PC-9 (cell line): ENCODE measurements around the gene TRAM2. TPM values are rescaled to one million over a fixed set of nuclear protein-coding genes. Genes with fewer than 3 reads are reported as not detected.

Source experiments
- BruUV-seq: library from RNA; stranded (reverse); fragments of 400-500 nt; replicated peaks from 2 replicates; lab custom pipeline; 2021; lab: Mats Ljungman, UMichigan
- CTCF ChIA-PET: fragments of 300-600 bp; sonication (Branson Sonifier 250); formaldehyde crosslinking; loops from one replicate; lab custom pipeline; 2022; ENCODE audit warnings: antibody characterized with exemption; lab: Charles Lee
- POLR2A ChIA-PET: fragments of 300-600 bp; sonication (Branson Sonifier 250); formaldehyde crosslinking; loops from one replicate; lab custom pipeline; 2022; ENCODE audit warnings: antibody characterized with exemption; ENCODE audit not compliant: unreplicated experiment; lab: Charles Lee
- DNase-seq, 2 experiments: peaks; one replicate each; pipeline versions ENCODE4 v3.0.0 to v3.0.0-alpha.2; 2015 to 2022; ENCODE audit warnings: mixed read lengths in 1 of 2
- H2AFZ ChIP-seq: fragments of 200-600 bp; sonication (generic); 2 replicates; pipeline ENCODE4 v1.8.1; 2017; ENCODE audit warnings: antibody characterized with exemption
- H3F3A ChIP-seq: fragments of 200-600 bp; sonication (generic); 2 replicates; pipeline ENCODE4 v1.8.1; 2017; ENCODE audit warnings: antibody characterized with exemption, mild to moderate bottlenecking, low read depth; ENCODE audit not compliant: insufficient read depth
- H3K27ac ChIP-seq: fragments of 200-600 bp; sonication (generic); 2 replicates; pipeline ENCODE4 v1.6.1; 2016; ENCODE audit warnings: mixed run types
- H3K27me3 ChIP-seq: fragments of 200-600 bp; sonication (generic); 2 replicates; pipeline ENCODE4 v1.6.1; 2016; ENCODE audit warnings: low read depth, mixed run types; ENCODE audit not compliant: insufficient read depth
- H3K36me3 ChIP-seq: fragments of 200-600 bp; sonication (generic); 2 replicates; pipeline ENCODE4 v1.6.1; 2016; ENCODE audit warnings: low read depth, mixed run types
- H3K4me1 ChIP-seq: fragments of 200-600 bp; sonication (generic); replicated peaks from 2 replicates; pipeline ENCODE4 v1.6.1; 2016; ENCODE audit warnings: mixed run types; ENCODE audit not compliant: insufficient read depth
- H3K4me2 ChIP-seq: fragments of 200-600 bp; sonication (generic); 2 replicates; pipeline ENCODE4 v1.6.1; 2017; ENCODE audit warnings: mixed run types
- H3K4me3 ChIP-seq: fragments of 200-600 bp; sonication (generic); 2 replicates; pipeline ENCODE4 v1.6.1; 2016; ENCODE audit warnings: mixed run types
- H3K79me2 ChIP-seq: fragments of 200-600 bp; sonication (generic); 2 replicates; pipeline ENCODE4 v1.6.1; 2017; ENCODE audit warnings: low read depth, mixed run types
- H3K9me2 ChIP-seq: fragments of 200-600 bp; sonication (generic); 2 replicates; pipeline ENCODE4 v1.8.1; 2017; ENCODE audit warnings: mild to moderate bottlenecking; ENCODE audit not compliant: insufficient read depth
- H3K9me3 ChIP-seq: fragments of 200-600 bp; sonication (generic); 2 replicates; pipeline ENCODE4 v1.8.1; 2016; ENCODE audit warnings: low read depth; ENCODE audit not compliant: insufficient read depth
- H4K20me1 ChIP-seq: fragments of 200-600 bp; sonication (generic); 2 replicates; pipeline ENCODE4 v1.8.1; 2017; ENCODE audit not compliant: insufficient read depth
- CTCF ChIP-seq: fragments of 200-600 bp; sonication (generic); conservative IDR thresholded peaks from 2 replicates; pipeline ENCODE4 v1.6.1; 2017; ENCODE audit warnings: mixed run types, antibody characterized with exemption, mild to moderate bottlenecking, moderate library complexity
- EZH2 ChIP-seq: fragments of 200-600 bp; sonication (generic); IDR thresholded peaks from 2 replicates; pipeline ENCODE4 v1.8.0; 2017; ENCODE audit warnings: antibody characterized with exemption, low read depth
- intact Hi-C: fragments of 100-400 bp; cut with micrococcal nuclease; formaldehyde crosslinking; loops from one replicate; pipeline ENCODE4 v1.10.0; 2022; ENCODE audit not compliant: unreplicated experiment
- total RNA-seq: library from RNA; stranded (reverse); gene quantifications from 2 replicates; pipeline ENCODE4 v1.2.3, GENCODE V29; 2021

TRAM2 gene
- total RNA-seq, 1 experiment from 2014 or later, result 40.9 TPM

- DNase-seq, result no peak
- no peak overlapping the region for H3K4me2 ChIP-seq
- no TSS peak for BruUV-seq
- TF ChIP-seq EZH2, result no peak
- TF ChIP-seq CTCF, result no peak
- ChIA-PET POLR2A (no interaction called here), CTCF (no interaction called here)
- intact Hi-C loops, result no loop called here
- H3K9me2 ChIP-seq, result no peaks in the 10 kb centered on the region
- no peak overlapping the region for H2AFZ ChIP-seq
- peaks cover 9% of the 10 kb centered on the region for H3K4me1 ChIP-seq
- H3K27ac ChIP-seq, result no peak overlapping the region
- no peaks in the 10 kb centered on the region for H3K9me3 ChIP-seq
- no peaks in the 10 kb centered on the region for H3K36me3 ChIP-seq
- no peaks in the 10 kb centered on the region for H3K27me3 ChIP-seq
- no peak overlapping the region for H3K4me3 ChIP-seq
- no peaks in the 10 kb centered on the region for H3K79me2 ChIP-seq
- no peaks in the 10 kb centered on the region for H4K20me1 ChIP-seq
- no peaks in the 10 kb centered on the region for H3F3A ChIP-seq
These were observed 5.6 kb upstream of the TRAM2 start for GRCh38 chr6:52582446-52582845.

- ChIA-PET POLR2A (no interaction called here), CTCF (no interaction called here)
- BruUV-seq, result no TSS peak
- Histone ChIP-seq H3K9me2 (no peaks in the 10 kb centered on the region), H3K27ac (no peak overlapping the region), H4K20me1 (no peaks in the 10 kb centered on the region), H3F3A (no peaks in the 10 kb centered on the region), H3K79me2 (peaks cover 6% of the 10 kb centered on the region), H3K36me3 (no peaks in the 10 kb centered on the region), H3K4me1 (peaks cover 14% of the 10 kb centered on the region), H3K4me3 (no peak overlapping the region), H2AFZ (no peak overlapping the region), H3K27me3 (no peaks in the 10 kb centered on the region), H3K9me3 (no peaks in the 10 kb centered on the region), H3K4me2 (no peak overlapping the region)
- intact Hi-C loops, result no loop called here
- DNase-seq, result no peak
- TF ChIP-seq CTCF, result no peak
- no peak for TF ChIP-seq EZH2
These were observed 4.0 kb upstream of the TRAM2 start for GRCh38 chr6:52580905-52581304.

- H3F3A ChIP-seq, result no peaks in the 10 kb centered on the region
- no peaks in the 10 kb centered on the region for H3K27me3 ChIP-seq
- H3K4me1 ChIP-seq, result peaks cover 27% of the 10 kb centered on the region
- no peaks in the 10 kb centered on the region for H3K36me3 ChIP-seq
- no peaks in the 10 kb centered on the region for H4K20me1 ChIP-seq
- intact Hi-C loops, result loop anchor here (5.0 kb wide), 1 partner anchor 83 kb away; no protein-coding TSS in a partner anchor
- H3K4me2 ChIP-seq, result no peak overlapping the region
- BruUV-seq, result no TSS peak
- no peak for DNase-seq
- H2AFZ ChIP-seq, result no peak overlapping the region
- H3K27ac ChIP-seq, result no peak overlapping the region
- CTCF ChIA-PET, result no interaction called here
- H3K4me3 ChIP-seq, result no peak overlapping the region
- POLR2A ChIA-PET, result interaction anchor here (0.6 kb wide), 1 partner anchor 12 kb away, joined by 3 read pairs; no protein-coding TSS in a partner anchor
- TF ChIP-seq CTCF, result no peak
- no peak for TF ChIP-seq EZH2
- H3K9me3 ChIP-seq, result no peaks in the 10 kb centered on the region
- H3K79me2 ChIP-seq, result peaks cover 21% of the 10 kb centered on the region
- no peaks in the 10 kb centered on the region for H3K9me2 ChIP-seq
These were observed 2.3 kb upstream of the TRAM2 start for GRCh38 chr6:52579006-52579660.
